ENCODE measurements around the gene ITPRID2.

DNA sequence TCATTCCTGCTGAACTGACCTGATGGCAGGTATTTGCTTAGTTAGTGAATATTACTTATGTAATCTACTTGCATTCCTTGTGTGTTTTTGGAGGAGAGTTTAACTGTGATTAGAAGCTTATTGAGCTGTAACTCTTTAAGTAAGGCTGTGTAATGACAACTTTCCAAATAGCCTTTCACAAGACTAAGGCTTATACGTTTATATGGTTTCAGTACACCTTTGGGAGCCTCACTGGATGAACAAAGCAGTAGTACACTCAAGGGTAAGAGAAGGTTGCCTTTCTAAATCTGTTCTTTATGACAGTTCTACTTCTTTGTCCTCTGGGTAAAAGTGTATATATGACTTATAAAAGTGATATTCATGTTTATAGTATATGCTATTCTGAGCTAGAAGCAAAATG, 4.3 kb downstream of the ITPRID2 start:
- TF ChIP-seq, protein P1, sequence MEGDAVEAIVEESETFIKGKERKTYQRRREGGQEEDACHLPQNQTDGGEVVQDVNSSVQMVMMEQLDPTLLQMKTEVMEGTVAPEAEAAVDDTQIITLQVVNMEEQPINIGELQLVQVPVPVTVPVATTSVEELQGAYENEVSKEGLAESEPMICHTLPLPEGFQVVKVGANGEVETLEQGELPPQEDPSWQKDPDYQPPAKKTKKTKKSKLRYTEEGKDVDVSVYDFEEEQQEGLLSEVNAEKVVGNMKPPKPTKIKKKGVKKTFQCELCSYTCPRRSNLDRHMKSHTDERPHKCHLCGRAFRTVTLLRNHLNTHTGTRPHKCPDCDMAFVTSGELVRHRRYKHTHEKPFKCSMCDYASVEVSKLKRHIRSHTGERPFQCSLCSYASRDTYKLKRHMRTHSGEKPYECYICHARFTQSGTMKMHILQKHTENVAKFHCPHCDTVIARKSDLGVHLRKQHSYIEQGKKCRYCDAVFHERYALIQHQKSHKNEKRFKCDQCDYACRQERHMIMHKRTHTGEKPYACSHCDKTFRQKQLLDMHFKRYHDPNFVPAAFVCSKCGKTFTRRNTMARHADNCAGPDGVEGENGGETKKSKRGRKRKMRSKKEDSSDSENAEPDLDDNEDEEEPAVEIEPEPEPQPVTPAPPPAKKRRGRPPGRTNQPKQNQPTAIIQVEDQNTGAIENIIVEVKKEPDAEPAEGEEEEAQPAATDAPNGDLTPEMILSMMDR (conservative IDR thresholded peaks at IDR 0.05) = no peak
- no peak for TF ChIP-seq EZH2 (IDR thresholded peaks at IDR 0.05; ENCODE audit: low read depth)

Measured in PC-9 (cell line).